ENCODE data around the gene FNDC11. TPM values are rescaled to one million over a fixed set of nuclear protein-coding genes. Genes with fewer than 3 reads are reported as not detected.

FNDC11 gene
- total and polyA plus RNA-seq, 4 donors, result 0.57 to 0.84 TPM; not detected in 2

DNA sequence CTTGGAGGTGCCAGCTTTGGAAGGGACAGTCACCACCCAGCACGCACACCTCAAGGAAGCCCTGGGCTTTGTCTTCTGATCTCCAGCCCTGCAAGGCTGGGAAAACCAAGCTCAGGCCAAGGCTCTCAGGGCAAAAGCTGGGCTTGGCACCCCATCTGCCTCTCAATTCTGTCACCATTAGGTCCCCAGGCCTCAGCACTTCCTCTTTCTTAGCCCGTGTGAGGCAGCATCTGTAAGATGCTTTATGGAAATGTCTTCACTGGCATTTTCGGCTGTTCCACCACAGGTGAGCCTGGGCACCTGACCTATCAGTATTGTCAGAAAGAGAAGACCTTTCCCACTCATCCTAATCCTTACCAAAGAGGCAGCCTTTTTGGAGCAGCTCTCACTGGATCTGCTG, 48.4 kb downstream of the FNDC11 start:
- H3K9me3 ChIP-seq (ENCODE audit: control insufficient read depth, low read length), result no peaks in the 10 kb centered on the region
- H3K36me3 ChIP-seq (ENCODE audit: control insufficient read depth in 1 of 2, insufficient read depth in 2 of 2, low read length in 1 of 2), result peaks cover 0 to 13% of the 10 kb centered on the region in 2 donors
- intact Hi-C loops (cut with DNase I), result no loop called here
- ATAC-seq (ENCODE audit: low FRiP score), result no peak
- WGBS, 2 donors, result 93 to 100% methylated on average over 3 of the region's 3 CpGs
- DNase-seq, result no peak
- H3K27me3 ChIP-seq (ENCODE audit: control insufficient read depth in 1 of 2, insufficient read depth in 2 of 2, low read length in 1 of 2), result no peaks in the 10 kb centered on the region
- H3K4me1 ChIP-seq (ENCODE audit: control insufficient read depth in 1 of 2, insufficient read depth in 2 of 2, low read length in 2 of 2), result no peaks in the 10 kb centered on the region
- H3K27ac ChIP-seq (ENCODE audit: low read depth in 1 of 2, low read length in 2 of 2), result no peak overlapping the region
- no peak overlapping the region for H3K4me3 ChIP-seq (ENCODE audit: low read length in 2 of 2)

Other genes with a start within 250 kb of the FNDC11 start
- not detected for gene CHRNA4, start 192.8 kb upstream of the FNDC11 start, total RNA-seq
- gene CHRNA4, start 192.8 kb upstream of the FNDC11 start, polyA plus RNA-seq, result not detected
- not detected for gene KCNQ2, start 81.5 kb upstream of the FNDC11 start, total RNA-seq
- not detected for gene KCNQ2, start 81.5 kb upstream of the FNDC11 start, polyA plus RNA-seq
- gene EEF1A2, start 55.1 kb upstream of the FNDC11 start, total RNA-seq, result 1 to 10 TPM in 1 of 2 donors, under 1 TPM in 1; 0.88 to 1.5 TPM
- 1 to 10 TPM in 1 of 2 donors, under 1 TPM in 1; 0.64 to 6.0 TPM for gene EEF1A2, start 55.1 kb upstream of the FNDC11 start, polyA plus RNA-seq
- 100 to 1,000 TPM; 176 to 190 TPM for gene PPDPF, start 33.4 kb upstream of the FNDC11 start, total RNA-seq
- gene PPDPF, start 33.4 kb upstream of the FNDC11 start, polyA plus RNA-seq, result 100 to 1,000 TPM; 360 to 386 TPM
- under 1 TPM; 0.19 to 0.30 TPM for gene PTK6, start 16.8 kb upstream of the FNDC11 start, total RNA-seq
- gene PTK6, start 16.8 kb upstream of the FNDC11 start, polyA plus RNA-seq, result 1 to 10 TPM in 1 of 2 donors, under 1 TPM in 1; 0.10 to 4.6 TPM
- not detected for gene SRMS, start 6.4 kb upstream of the FNDC11 start, total RNA-seq
- gene SRMS, start 6.4 kb upstream of the FNDC11 start, polyA plus RNA-seq, result not detected
- gene HELZ2, start 20.1 kb downstream of the FNDC11 start, total RNA-seq, result 10 to 100 TPM; 23.2 to 41.6 TPM
- 1 to 10 TPM; 2.3 to 4.8 TPM for gene HELZ2, start 20.1 kb downstream of the FNDC11 start, polyA plus RNA-seq
- 10 to 100 TPM; 10.2 to 10.3 TPM for gene GMEB2, start 72.9 kb downstream of the FNDC11 start, total RNA-seq
- gene GMEB2, start 72.9 kb downstream of the FNDC11 start, polyA plus RNA-seq, result 1 to 10 TPM; 3.9 to 9.6 TPM
- gene STMN3, start 99.3 kb downstream of the FNDC11 start, total RNA-seq, result 10 to 100 TPM; 10.5 to 31.2 TPM
- 10 to 100 TPM; 11.3 to 26.1 TPM for gene STMN3, start 99.3 kb downstream of the FNDC11 start, polyA plus RNA-seq
- 10 to 100 TPM; 35.5 to 43.0 TPM for gene RTEL1, start 104.2 kb downstream of the FNDC11 start, total RNA-seq
- gene RTEL1, start 104.2 kb downstream of the FNDC11 start, polyA plus RNA-seq, result 100 to 1,000 TPM in 1 of 2 donors, 1 to 10 TPM in 1; 6.8 to 114 TPM
- 10 to 100 TPM in 1 of 2 donors, 1 to 10 TPM in 1; 5.9 to 11.5 TPM for gene TNFRSF6B, start 142.5 kb downstream of the FNDC11 start, total RNA-seq
- gene TNFRSF6B, start 142.5 kb downstream of the FNDC11 start, polyA plus RNA-seq, result 10 to 100 TPM in 1 of 2 donors, 1 to 10 TPM in 1; 2.1 to 73.9 TPM
- 10 to 100 TPM; 46.3 to 51.7 TPM for gene ARFRP1, start 153.8 kb downstream of the FNDC11 start, total RNA-seq
- 10 to 100 TPM; 28.9 to 76.2 TPM for gene ARFRP1, start 153.8 kb downstream of the FNDC11 start, polyA plus RNA-seq
- gene ZGPAT, start 153.9 kb downstream of the FNDC11 start, total RNA-seq, result 10 to 100 TPM; 20.8 to 28.6 TPM
- gene ZGPAT, start 153.9 kb downstream of the FNDC11 start, polyA plus RNA-seq, result 10 to 100 TPM; 22.5 to 49.5 TPM
- 1 to 10 TPM; 6.5 to 7.4 TPM for gene LIME1, start 182.5 kb downstream of the FNDC11 start, total RNA-seq
- gene LIME1, start 182.5 kb downstream of the FNDC11 start, polyA plus RNA-seq, result 10 to 100 TPM in 1 of 2 donors, 1 to 10 TPM in 1; 9.9 to 57.6 TPM
- 10 to 100 TPM; 49.9 to 72.4 TPM for gene SLC2A4RG, start 185.6 kb downstream of the FNDC11 start, total RNA-seq
- gene SLC2A4RG, start 185.6 kb downstream of the FNDC11 start, polyA plus RNA-seq, result 10 to 100 TPM; 24.7 to 86.7 TPM

All from aorta (tissue), 5 donors.